SK-N-SH (cell line): Measurements from ENCODE around the gene MST1R. TPM values are rescaled to one million over a fixed set of nuclear protein-coding genes. Genes with fewer than 3 reads are reported as not detected.

Experiments
- CTCF ChIA-PET: fragments of 300-600, 350-600 bp; formaldehyde crosslinking; extraction: SDS; loops from one replicate; lab custom pipeline; 2021; lab: Yijun Ruan, JAX
- POLR2A ChIA-PET: fragments of 350-600 bp; sonication (Branson Sonifier 250); formaldehyde crosslinking; extraction: SDS; loops from one replicate; lab custom pipeline; 2020; ENCODE audit warnings: antibody characterized with exemption, inconsistent platforms; lab: Yijun Ruan, JAX
- DNase-seq: peaks from one replicate; pipeline ENCODE4 v3.0.0; 2012
- H2AFZ ChIP-seq: fragments of 200-600 bp; sonication (generic); 2 replicates; pipeline ENCODE4 v1.8.1; 2016; ENCODE audit warnings: antibody characterized with exemption, mild to moderate bottlenecking, low read depth
- H3F3A ChIP-seq: fragments of 200-600 bp; sonication (generic); replicated peaks from 2 replicates; pipeline ENCODE3; 2016; ENCODE audit warnings: antibody characterized with exemption, mild to moderate bottlenecking; ENCODE audit not compliant: insufficient read depth
- H3K27ac ChIP-seq, 2 experiments: fragments of 200-500 bp in 1 of 2; fragments of 200-600 bp in 1 of 2; sonication (Bioruptor generic) in 1 of 2; sonication (generic), shearing (Covaris generic) in 1 of 2; 2 replicates each; pipeline versions ENCODE4 v1.5.1 to v1.6.1; 2014 to 2016; ENCODE audit warnings: low read depth in 2 of 2, inconsistent platforms in 1 of 2, low read length in 1 of 2, mild to moderate bottlenecking in 1 of 2, mixed read lengths in 1 of 2
- H3K27me3 ChIP-seq: fragments of 200-600 bp; sonication (generic), shearing (Covaris generic); 2 replicates; pipeline ENCODE4 v1.6.1; 2016; ENCODE audit warnings: mixed run types; ENCODE audit not compliant: insufficient read depth
- H3K36me3 ChIP-seq, 2 experiments: fragments of 200-500 bp in 1 of 2; fragments of 200-600 bp in 1 of 2; sonication (Bioruptor generic) in 1 of 2; sonication (generic) in 1 of 2; replicated peaks in 1 of 2; 2 replicates each; pipeline versions ENCODE3 to v1.5.1; 2014 to 2016; ENCODE audit warnings: low read length in 1 of 2, mild to moderate bottlenecking in 1 of 2; ENCODE audit not compliant: insufficient read depth in 2 of 2, control insufficient read depth in 1 of 2
- H3K4me1 ChIP-seq, 2 experiments: fragments of 200-500 bp in 1 of 2; fragments of 200-600 bp in 1 of 2; sonication (Bioruptor generic) in 1 of 2; sonication (generic), shearing (Covaris generic) in 1 of 2; 2 replicates each; pipeline versions ENCODE4 v1.5.1 to v1.6.1; 2014 to 2016; ENCODE audit warnings: low read depth in 1 of 2, low read length in 1 of 2, mixed run types in 1 of 2; ENCODE audit not compliant: insufficient read depth in 2 of 2, control insufficient read depth in 1 of 2
- H3K4me2 ChIP-seq: fragments of 200-600 bp; sonication (generic), shearing (Covaris generic); 2 replicates; pipeline ENCODE4 v1.6.1; 2017; ENCODE audit warnings: mixed run types
- H3K4me3 ChIP-seq, 2 experiments: fragments of 200-500 bp in 1 of 2; fragments of 200-600 bp in 1 of 2; sonication (Bioruptor generic) in 1 of 2; sonication (generic), shearing (Covaris generic) in 1 of 2; 2 replicates each; pipeline versions ENCODE4 v1.5.1 to v1.8.1; 2014 to 2016; ENCODE audit warnings: low read depth in 2 of 2, inconsistent platforms in 1 of 2, low read length in 1 of 2, mild to moderate bottlenecking in 1 of 2, mixed read lengths in 1 of 2, moderate library complexity in 1 of 2
- H3K79me2 ChIP-seq: fragments of 200-600 bp; sonication (generic); 2 replicates; pipeline ENCODE4 v1.8.1; 2017; ENCODE audit warnings: mild to moderate bottlenecking; ENCODE audit not compliant: insufficient read depth
- H3K9ac ChIP-seq: fragments of 200-600 bp; sonication (generic); 2 replicates; pipeline ENCODE4 v1.6.1; 2017; ENCODE audit warnings: mixed run types
- H3K9me2 ChIP-seq: fragments of 200-600 bp; sonication (generic); 2 replicates; pipeline ENCODE4 v1.6.1; 2017; ENCODE audit warnings: mixed run types
- H3K9me3 ChIP-seq: fragments of 200-600 bp; sonication (generic); 2 replicates; pipeline ENCODE4 v1.6.1; 2017; ENCODE audit warnings: mixed run types, mild to moderate bottlenecking, moderate library complexity
- H4K20me1 ChIP-seq: fragments of 200-600 bp; sonication (generic); 2 replicates; pipeline ENCODE4 v1.6.1; 2017; ENCODE audit warnings: mild to moderate bottlenecking, mixed run types; ENCODE audit not compliant: insufficient read depth
- CHD2 ChIP-seq: fragments of 150-350 bp; IDR thresholded peaks from 2 replicates; pipeline ENCODE4 v1.6.1; 2018; ENCODE audit warnings: low read length; ENCODE audit not compliant: partially characterized antibody
- CTCF ChIP-seq: fragments of 200-600 bp; sonication (generic); IDR thresholded peaks from 2 replicates; pipeline ENCODE4 v1.6.1; 2017; ENCODE audit warnings: antibody characterized with exemption, mild to moderate bottlenecking, moderate library complexity
- FOXM1 ChIP-seq: IDR thresholded peaks from 2 replicates; pipeline ENCODE4 v1.4.0; 2012; ENCODE audit warnings: low read depth, mild to moderate bottlenecking
- GABPA ChIP-seq: IDR thresholded peaks from 2 replicates; pipeline ENCODE4 v1.4.0; 2012; ENCODE audit warnings: low read depth, mild to moderate bottlenecking
- GATA2 ChIP-seq: sonication (generic); formaldehyde crosslinking; IDR thresholded peaks from 2 replicates; pipeline ENCODE4 v1.5.0; 2020; ENCODE audit warnings: mild to moderate bottlenecking, missing genetic modification reagents
- JUND ChIP-seq: IDR thresholded peaks from 2 replicates; pipeline ENCODE4 v1.4.0; 2012
- MEF2A ChIP-seq: IDR thresholded peaks from 2 replicates; pipeline ENCODE4 v1.4.0; 2012; ENCODE audit warnings: low read depth, borderline replicate concordance
- MXI1 ChIP-seq: IDR thresholded peaks from 2 replicates; pipeline ENCODE4 v1.6.1; 2012; ENCODE audit warnings: mild to moderate bottlenecking, low read depth, low read length, improper control_type of control experiment
- NFIC ChIP-seq: IDR thresholded peaks from 2 replicates; pipeline ENCODE4 v1.4.0; 2012; ENCODE audit warnings: borderline replicate concordance
- NRF1 ChIP-seq: IDR thresholded peaks from 2 replicates; pipeline ENCODE4 v1.6.1; 2012; ENCODE audit warnings: low read depth, mild to moderate bottlenecking, low read length
- PBX3 ChIP-seq: IDR thresholded peaks from 2 replicates; pipeline ENCODE4; 2012
- RAD21 ChIP-seq: IDR thresholded peaks from 2 replicates; pipeline ENCODE4 v1.6.1; 2012; ENCODE audit warnings: mild to moderate bottlenecking, low read length
- SIN3A ChIP-seq: IDR thresholded peaks from 2 replicates; pipeline ENCODE4 v1.6.1; 2012; ENCODE audit warnings: low read depth, mild to moderate bottlenecking, low read length, moderate library complexity, borderline replicate concordance
- SMC3 ChIP-seq: IDR thresholded peaks from 2 replicates; pipeline ENCODE4 v1.6.1; 2012; ENCODE audit warnings: low read depth, low read length, improper control_type of control experiment
- TAF1 ChIP-seq: IDR thresholded peaks from 2 replicates; pipeline ENCODE4 v1.6.1; 2012; ENCODE audit warnings: low read depth, mild to moderate bottlenecking, low read length, moderate library complexity, borderline replicate concordance
- USF1 ChIP-seq: IDR thresholded peaks from 2 replicates; pipeline ENCODE4 v1.4.0; 2012; ENCODE audit warnings: low read depth, borderline replicate concordance
- USF2 ChIP-seq: fragments of 150-350 bp; IDR thresholded peaks from 2 replicates; pipeline ENCODE4 v1.6.1; 2017; ENCODE audit warnings: antibody characterized with exemption, low read length, low read depth, borderline replicate concordance
- YY1 ChIP-seq: IDR thresholded peaks from 2 replicates; pipeline ENCODE4 v1.4.0; 2012; ENCODE audit warnings: low read depth, mild to moderate bottlenecking
- ZBTB33 ChIP-seq: IDR thresholded peaks from 2 replicates; pipeline ENCODE4 v1.4.0; 2012; ENCODE audit warnings: low read depth, borderline replicate concordance
- WGBS: methylation state at CpG from one replicate; pipeline ENCODE4 v1.1.6; 2017; ENCODE audit warnings: low lambda C conversion rate; 5-methylcytosine and 5-hydroxymethylcytosine counted together
- polyA plus RNA-seq, 3 experiments: library from polyadenylated mRNA; depleted of rRNA; stranded (reverse); fragments of >200 nt; gene quantifications; 2 replicates each; pipeline ENCODE4 v1.2.3, GENCODE V29; 2012

Gene MST1R
- polyA plus RNA-seq, 1 of the 3 experiments (the other 2 are of a cell fraction), result 0.23 TPM

DNA sequence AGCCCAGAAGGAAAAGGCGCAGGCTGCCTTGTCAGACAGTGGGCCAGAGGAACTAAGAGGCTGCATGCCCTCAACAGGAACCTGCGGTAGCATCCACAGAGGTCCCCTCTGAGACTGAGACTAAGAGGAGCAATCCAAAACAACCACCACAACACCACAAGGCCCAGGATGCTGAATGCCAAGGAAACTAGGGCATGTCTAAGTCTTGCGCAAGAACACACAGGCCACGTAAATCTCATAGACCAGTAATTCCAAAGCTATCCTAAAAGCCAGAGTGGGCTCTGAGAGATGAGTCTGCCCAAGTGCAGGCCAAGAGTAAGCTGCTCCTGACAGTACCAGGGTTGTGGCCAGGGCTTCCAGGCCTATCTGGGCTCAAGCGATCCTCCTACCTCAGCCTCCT is 13.0 kb upstream of the MST1R start:
- no peak for DNase-seq
- POLR2A ChIA-PET, result no interaction called here
- Histone ChIP-seq H3K4me2 (no peak overlapping the region), H3K9ac (no peak overlapping the region), H3K36me3 (peaks cover 0 to 2% of the 10 kb centered on the region in 2 experiments), H4K20me1 (no peaks in the 10 kb centered on the region), H3K4me3 (no peak overlapping the region), H3K9me3 (no peaks in the 10 kb centered on the region), H3F3A (no peaks in the 10 kb centered on the region), H3K9me2 (no peaks in the 10 kb centered on the region), H3K27me3 (no peaks in the 10 kb centered on the region), H2AFZ (no peak overlapping the region), H3K27ac (no peak overlapping the region), H3K4me1 (peaks cover 0 to 3% of the 10 kb centered on the region in 2 experiments; a peak in 1 of 4 replicates), H3K79me2 (no peaks in the 10 kb centered on the region)
- no peak for TF ChIP-seq NRF1
- TF ChIP-seq PBX3, result no peak
- TF ChIP-seq NFIC, result no peak
- no peak for TF ChIP-seq FOXM1
- no peak for TF ChIP-seq SMC3
- no peak for TF ChIP-seq YY1
- no peak for TF ChIP-seq MEF2A
- no peak for TF ChIP-seq USF2
- TF ChIP-seq GATA2, result no peak
- TF ChIP-seq RAD21, result no peak
- TF ChIP-seq SIN3A, result no peak
- no peak for TF ChIP-seq CHD2
- TF ChIP-seq ZBTB33, result no peak
- TF ChIP-seq MXI1, result no peak
- TF ChIP-seq JUND, result no peak
- no peak for TF ChIP-seq GABPA
- no peak for TF ChIP-seq CTCF
- TF ChIP-seq TAF1, result no peak
- no peak for TF ChIP-seq USF1
- CTCF ChIA-PET, result interaction anchor here (0.8 kb wide), 1 partner anchor 12 kb away, joined by 4 read pairs; no protein-coding TSS in a partner anchor
- WGBS, result 93% methylated on average over 4 of the region's 5 CpGs
